Measurements from ENCODE around the gene TMED5.

- TF ChIP-seq CTCF (conservative IDR thresholded peaks at IDR 0.05; ENCODE audit: low read depth in 2 of 2) = no peak
- no peak for TF ChIP-seq EZH2 (IDR thresholded peaks at IDR 0.05; ENCODE audit: low read depth, unreplicated experiment)
These were observed 7.4 kb downstream of the TMED5 start for GRCh38 chr1:93172778-93173177.
